ENCODE results near the gene EBF4.

GRCh38 chr20:2729791-2730190, 37.2 kb downstream of the EBF4 start:
- TF ChIP-seq REST (IDR thresholded peaks at IDR 0.05; ENCODE audit: low read depth) (no peak), MAX (IDR thresholded peaks at IDR 0.05) (no peak), CEBPB (IDR thresholded peaks at IDR 0.05; ENCODE audit: low read depth) (no peak), CTCF (IDR thresholded peaks at IDR 0.05 in 2 of 3, conservative IDR thresholded peaks at IDR 0.05 in 1 of 3; ENCODE audit: borderline replicate concordance in 1 of 3, insufficient read depth in 1 of 3, low read depth in 2 of 3, low read length in 2 of 3) (no peak), ZBTB33 (IDR thresholded peaks at IDR 0.05; ENCODE audit: extremely low read depth, insufficient replicate concordance, low read length) (no peak), POLR2AphosphoS5 (IDR thresholded peaks at IDR 0.05; ENCODE audit: low read depth, low read length) (no peak)
